Progenitor cell of endocrine pancreas (in vitro differentiated cells): ENCODE results near the gene NUMA1. TPM values are rescaled to one million over a fixed set of nuclear protein-coding genes. Genes with fewer than 3 reads are reported as not detected.

Experiments
- DNase-seq: peaks from one replicate; pipeline ENCODE4 v3.0.0; 2021; ENCODE audit warnings: low spot score; ENCODE audit not compliant: unreplicated experiment
- H3K27ac Mint-ChIP-seq: 2 replicates; pipeline ENCODE4 v1.8.0; 2021; ENCODE audit warnings: mild to moderate bottlenecking, moderate library complexity, mixed read lengths
- H3K27me3 Mint-ChIP-seq: 2 replicates; pipeline ENCODE4 v1.8.0; 2021; ENCODE audit warnings: mixed read lengths
- H3K36me3 Mint-ChIP-seq: 2 replicates; pipeline ENCODE4 v1.8.0; 2022; ENCODE audit warnings: mixed read lengths; ENCODE audit not compliant: insufficient read depth
- H3K4me1 Mint-ChIP-seq: 2 replicates; pipeline ENCODE4 v1.8.0; 2021; ENCODE audit warnings: low read depth, mixed read lengths
- H3K4me3 Mint-ChIP-seq: 2 replicates; pipeline ENCODE4 v1.8.0; 2021; ENCODE audit warnings: low read depth, mild to moderate bottlenecking, moderate library complexity, mixed read lengths
- H3K9me3 Mint-ChIP-seq: 2 replicates; pipeline ENCODE4 v1.8.0; 2021; ENCODE audit warnings: low read depth, mixed read lengths
- total RNA-seq: library from RNA; stranded (reverse); gene quantifications from 2 replicates; pipeline ENCODE4 v1.2.1, GENCODE V29; 2021
- TF ChIP-seq, protein P1 (sequence below): fragments of 200-600 bp; sonication (generic); IDR thresholded peaks from one replicate; pipeline ENCODE4 v1.5.0; 2021; ENCODE audit warnings: antibody characterized with exemption, mild to moderate bottlenecking; ENCODE audit not compliant: unreplicated experiment

The NUMA1 gene
- total RNA-seq, 1 donor from 2014 or later, result 255 TPM

DNA sequence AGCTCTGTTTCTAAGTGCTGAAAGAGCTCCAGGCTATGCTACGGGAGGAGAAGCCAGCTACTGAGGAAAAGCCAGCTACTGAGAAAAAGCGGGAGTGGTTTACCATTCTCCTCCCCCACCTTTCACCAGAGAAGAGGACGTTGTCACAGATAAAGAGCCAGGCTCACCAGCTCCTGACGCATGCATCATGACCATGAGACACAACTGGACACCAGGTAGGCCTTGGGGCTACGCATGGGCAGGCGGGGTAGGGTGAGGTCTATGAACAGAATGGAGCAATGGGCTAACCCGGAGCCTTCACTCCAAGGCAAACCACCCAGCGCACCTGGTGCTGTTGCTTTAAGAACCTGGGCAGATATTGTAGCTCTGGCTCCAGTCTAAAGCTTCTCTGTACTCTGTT is 80.5 kb downstream of the NUMA1 start:
- no peak for DNase-seq
- H3K27me3 Mint-ChIP-seq, result no peaks in the 10 kb centered on the region
- peaks cover 3% of the 10 kb centered on the region for H3K36me3 Mint-ChIP-seq
- no peak overlapping the region for H3K4me3 Mint-ChIP-seq
- no peaks in the 10 kb centered on the region for H3K4me1 Mint-ChIP-seq
- TF ChIP-seq, protein P1, sequence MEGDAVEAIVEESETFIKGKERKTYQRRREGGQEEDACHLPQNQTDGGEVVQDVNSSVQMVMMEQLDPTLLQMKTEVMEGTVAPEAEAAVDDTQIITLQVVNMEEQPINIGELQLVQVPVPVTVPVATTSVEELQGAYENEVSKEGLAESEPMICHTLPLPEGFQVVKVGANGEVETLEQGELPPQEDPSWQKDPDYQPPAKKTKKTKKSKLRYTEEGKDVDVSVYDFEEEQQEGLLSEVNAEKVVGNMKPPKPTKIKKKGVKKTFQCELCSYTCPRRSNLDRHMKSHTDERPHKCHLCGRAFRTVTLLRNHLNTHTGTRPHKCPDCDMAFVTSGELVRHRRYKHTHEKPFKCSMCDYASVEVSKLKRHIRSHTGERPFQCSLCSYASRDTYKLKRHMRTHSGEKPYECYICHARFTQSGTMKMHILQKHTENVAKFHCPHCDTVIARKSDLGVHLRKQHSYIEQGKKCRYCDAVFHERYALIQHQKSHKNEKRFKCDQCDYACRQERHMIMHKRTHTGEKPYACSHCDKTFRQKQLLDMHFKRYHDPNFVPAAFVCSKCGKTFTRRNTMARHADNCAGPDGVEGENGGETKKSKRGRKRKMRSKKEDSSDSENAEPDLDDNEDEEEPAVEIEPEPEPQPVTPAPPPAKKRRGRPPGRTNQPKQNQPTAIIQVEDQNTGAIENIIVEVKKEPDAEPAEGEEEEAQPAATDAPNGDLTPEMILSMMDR, result no peak
- no peaks in the 10 kb centered on the region for H3K9me3 Mint-ChIP-seq
- H3K27ac Mint-ChIP-seq, result no peak overlapping the region

DNA sequence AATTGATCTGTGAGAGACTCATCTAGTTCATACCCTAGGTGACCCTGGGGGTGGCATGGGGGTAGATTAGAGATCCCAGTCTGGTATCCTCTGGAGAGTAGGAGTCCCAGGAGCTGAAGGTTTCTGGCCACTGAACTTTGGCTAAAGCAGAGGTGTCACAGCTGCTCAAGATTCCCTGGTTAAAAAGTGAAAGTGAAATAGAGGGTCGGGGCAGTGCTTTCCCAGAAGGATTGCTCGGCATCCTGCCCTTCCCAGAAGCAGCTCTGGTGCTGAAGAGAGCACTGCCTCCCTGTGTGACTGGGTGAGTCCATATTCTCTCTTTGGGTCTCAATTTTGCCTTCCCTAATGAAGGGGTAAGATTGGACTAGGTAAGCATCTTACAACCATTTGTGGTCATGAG is 81.0 kb downstream of the NUMA1 start:
- Mint-ChIP-seq H3K36me3 (peaks cover 3% of the 10 kb centered on the region), H3K9me3 (no peaks in the 10 kb centered on the region), H3K4me1 (no peaks in the 10 kb centered on the region), H3K4me3 (no peak overlapping the region), H3K27me3 (no peaks in the 10 kb centered on the region), H3K27ac (no peak overlapping the region)
- TF ChIP-seq, protein P1, result no peak
- no peak for DNase-seq

DNA sequence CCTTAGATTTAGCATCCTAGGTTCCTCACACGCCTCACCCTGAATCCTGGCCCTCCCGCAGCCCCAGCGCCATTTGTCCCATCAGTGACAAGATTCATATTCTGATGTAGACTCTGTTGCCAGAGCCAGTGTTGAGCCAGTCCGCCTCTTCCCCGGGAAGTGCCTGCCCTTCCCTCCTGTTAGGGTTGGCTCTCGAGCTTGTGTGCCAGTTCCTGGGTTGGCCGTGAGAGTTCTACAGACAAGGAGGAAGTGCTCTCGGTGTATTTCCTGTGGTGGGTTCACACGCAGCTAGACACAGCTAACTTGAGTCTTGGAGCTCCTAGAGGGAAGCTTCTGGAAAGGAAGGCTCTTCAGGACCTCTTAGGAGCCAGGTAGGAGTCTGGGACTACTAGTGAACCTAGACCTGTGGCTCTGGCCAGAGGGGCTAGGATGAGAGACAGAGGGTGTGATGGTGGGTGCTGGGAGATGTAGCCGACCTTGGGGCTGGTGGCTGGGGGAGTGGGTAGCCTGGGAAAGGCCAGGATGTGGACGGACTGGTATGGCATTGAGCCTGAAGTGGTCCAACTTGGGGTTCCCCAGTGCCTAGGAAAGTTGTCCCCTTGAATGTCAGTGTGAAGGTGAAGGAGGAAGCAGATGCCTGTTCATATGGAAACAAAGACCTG is 81.6 kb downstream of the NUMA1 start, which contains the start of gene IL18BP:
IL18BP (plus strand) TSS at position 261 of the 662 bp plus-strand sequence. CDS start 1,076 bp downstream, outside the sequence.
- no peaks in the 10 kb centered on the region for H3K9me3 Mint-ChIP-seq
- H3K36me3 Mint-ChIP-seq, result peaks cover 3% of the 10 kb centered on the region
- no peak for DNase-seq
- H3K4me1 Mint-ChIP-seq, result no peaks in the 10 kb centered on the region
- H3K4me3 Mint-ChIP-seq, result no peak within 1 kb of the TSS
- H3K27me3 Mint-ChIP-seq, result no peaks in the 10 kb centered on the region
- TF ChIP-seq, protein P1, result no peak
- H3K27ac Mint-ChIP-seq, result no peak within 1 kb of the TSS

DNA sequence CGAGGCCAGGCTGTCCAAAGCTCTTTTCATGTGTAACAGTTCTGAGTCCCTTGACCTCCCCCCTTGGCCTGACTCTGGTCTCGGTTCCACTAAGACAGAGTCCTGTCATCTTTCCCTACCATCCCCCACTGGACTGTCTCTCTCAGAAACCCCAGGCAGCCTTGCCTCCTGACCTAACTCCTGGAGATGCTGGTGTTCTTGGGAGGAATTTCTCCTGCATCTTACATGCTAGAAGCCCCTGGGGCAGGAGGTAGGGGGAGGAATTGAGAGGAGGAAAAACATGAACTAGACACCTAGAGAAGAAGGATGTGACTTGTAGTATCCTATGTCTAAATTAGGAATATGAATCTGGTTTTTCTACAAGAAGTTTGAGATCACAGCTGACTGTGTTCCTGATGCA is 82.3 kb downstream of the NUMA1 start:
- DNase-seq, result no peak
- Mint-ChIP-seq H3K9me3 (no peaks in the 10 kb centered on the region), H3K4me3 (no peak overlapping the region), H3K36me3 (peaks cover 6% of the 10 kb centered on the region), H3K27ac (no peak overlapping the region), H3K4me1 (no peaks in the 10 kb centered on the region), H3K27me3 (no peaks in the 10 kb centered on the region)
- TF ChIP-seq, protein P1, result no peak

DNA sequence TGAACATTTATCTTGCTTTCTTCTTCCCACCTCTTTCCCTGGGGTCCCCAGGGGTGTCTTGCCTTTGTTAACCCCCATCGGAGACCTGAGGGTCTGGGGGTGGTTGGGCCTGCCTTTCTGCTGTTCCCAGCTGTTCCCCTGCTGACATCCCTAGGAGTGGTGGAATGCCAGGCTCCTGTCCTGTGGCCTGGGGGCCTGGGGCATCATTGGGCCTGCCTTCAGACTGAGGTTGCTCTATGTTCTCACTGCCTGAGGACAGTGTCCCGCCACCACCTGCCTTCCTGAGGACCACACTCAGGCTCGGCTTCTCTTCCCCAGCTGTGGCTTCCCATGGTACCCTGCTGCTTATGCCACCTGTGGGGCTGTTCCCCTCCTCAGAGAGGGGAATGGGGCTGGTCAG is 82.7 kb downstream of the NUMA1 start:
- no peak overlapping the region for H3K27ac Mint-ChIP-seq
- no peaks in the 10 kb centered on the region for H3K27me3 Mint-ChIP-seq
- H3K36me3 Mint-ChIP-seq, result peaks cover 7% of the 10 kb centered on the region
- no peak for DNase-seq
- TF ChIP-seq, protein P1, result no peak
- H3K4me3 Mint-ChIP-seq, result no peak overlapping the region
- no peaks in the 10 kb centered on the region for H3K9me3 Mint-ChIP-seq
- H3K4me1 Mint-ChIP-seq, result no peaks in the 10 kb centered on the region
